Skeletal muscle tissue (tissue), 4 donors: ENCODE data around the gene FSIP1. TPM values are rescaled to one million over a fixed set of nuclear protein-coding genes. Genes with fewer than 3 reads are reported as not detected.

Experiments
- H3K27ac ChIP-seq: one replicate; pipeline ENCODE4 v1.7.0; 2013; ENCODE audit warnings: mild to moderate bottlenecking, low read depth, low read length, inconsistent platforms
- H3K27me3 ChIP-seq, 3 donors: one replicate each; pipeline ENCODE4 v1.7.0; 2013; ENCODE audit warnings: low read length in 3 of 3; ENCODE audit not compliant: control insufficient read depth in 3 of 3, insufficient read depth in 3 of 3
- H3K36me3 ChIP-seq, 3 donors: one replicate each; pipeline ENCODE4 v1.7.0; 2013; ENCODE audit warnings: low read length in 3 of 3; ENCODE audit not compliant: control insufficient read depth in 3 of 3, insufficient read depth in 3 of 3
- H3K4me1 ChIP-seq, 3 donors: one replicate each; pipeline ENCODE4 v1.7.0; 2013; ENCODE audit warnings: low read length in 3 of 3, mild to moderate bottlenecking in 3 of 3; ENCODE audit not compliant: control insufficient read depth in 3 of 3, insufficient read depth in 3 of 3
- H3K4me3 ChIP-seq, 3 donors: one replicate each; pipeline ENCODE4 v1.7.0; 2013; ENCODE audit warnings: low read length in 3 of 3
- H3K9ac ChIP-seq, 3 donors: one replicate each; pipeline ENCODE4 v1.7.0; 2013; ENCODE audit warnings: low read length in 3 of 3, mild to moderate bottlenecking in 3 of 3, moderate library complexity in 2 of 3, low read depth in 1 of 3
- H3K9me3 ChIP-seq, 3 donors: one replicate each; pipeline ENCODE4 v1.7.0; 2013; ENCODE audit warnings: low read length in 3 of 3; ENCODE audit not compliant: control insufficient read depth in 3 of 3
- total RNA-seq: library from RNA; depleted of rRNA; stranded (reverse); fragments of >200 nt; gene quantifications from one replicate; pipeline ENCODE4 v1.2.3, GENCODE V29; 2014
- donor health status: Osteomylitis.

FSIP1 gene
- total RNA-seq, 1 donor from 2014 or later, result 3.7 TPM

DNA sequence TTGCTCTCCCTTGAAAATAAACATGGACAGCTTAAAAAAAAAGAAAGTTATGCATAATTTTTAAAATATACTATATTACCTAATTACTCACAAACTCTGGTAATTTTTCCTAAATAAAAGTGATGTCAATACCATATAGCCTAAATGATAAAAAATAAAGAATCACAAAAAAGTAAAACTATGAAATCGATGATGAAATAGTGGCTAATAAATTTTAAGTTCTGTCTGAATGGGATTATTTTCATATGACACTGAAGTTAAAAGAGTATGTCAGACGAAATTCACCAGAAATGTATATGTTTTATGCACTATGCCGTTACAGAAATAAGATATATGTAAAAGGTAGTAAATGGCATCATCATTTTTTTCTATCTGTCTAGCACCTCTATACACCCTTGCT, 51.4 kb downstream of the FSIP1 start:
- Histone ChIP-seq H3K9ac (no peak overlapping the region), H3K36me3 (no peaks in the 10 kb centered on the region), H3K4me3 (no peak overlapping the region), H3K27ac (no peak overlapping the region), H3K4me1 (no peaks in the 10 kb centered on the region), H3K27me3 (no peaks in the 10 kb centered on the region), H3K9me3 (peaks cover 0 to 3% (median 0%) of the 10 kb centered on the region in 3 donors)

DNA sequence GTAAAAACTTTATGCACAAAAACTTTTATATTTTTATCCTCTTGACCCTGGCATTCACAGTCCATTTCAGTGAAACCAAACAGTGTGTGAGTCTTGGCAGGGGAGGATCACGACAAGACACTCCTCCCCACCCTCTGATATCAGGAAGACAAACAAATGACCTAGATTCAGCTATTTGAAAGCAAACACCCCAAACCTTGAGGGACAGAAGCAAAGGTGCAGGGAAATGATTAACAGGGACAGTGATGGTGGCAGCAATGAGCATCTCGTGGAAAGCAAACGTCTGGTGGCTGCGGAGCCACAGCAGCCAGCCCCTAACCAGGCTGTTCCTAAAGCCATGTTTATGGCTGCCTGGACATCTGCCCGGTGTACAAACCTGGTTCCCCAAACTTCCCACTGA, 52.1 kb downstream of the FSIP1 start:
- Histone ChIP-seq H3K4me3 (no peak overlapping the region), H3K9me3 (peaks cover 0 to 3% (median 0%) of the 10 kb centered on the region in 3 donors), H3K36me3 (no peaks in the 10 kb centered on the region), H3K27ac (no peak overlapping the region), H3K27me3 (no peaks in the 10 kb centered on the region), H3K4me1 (no peaks in the 10 kb centered on the region), H3K9ac (no peak overlapping the region)

DNA sequence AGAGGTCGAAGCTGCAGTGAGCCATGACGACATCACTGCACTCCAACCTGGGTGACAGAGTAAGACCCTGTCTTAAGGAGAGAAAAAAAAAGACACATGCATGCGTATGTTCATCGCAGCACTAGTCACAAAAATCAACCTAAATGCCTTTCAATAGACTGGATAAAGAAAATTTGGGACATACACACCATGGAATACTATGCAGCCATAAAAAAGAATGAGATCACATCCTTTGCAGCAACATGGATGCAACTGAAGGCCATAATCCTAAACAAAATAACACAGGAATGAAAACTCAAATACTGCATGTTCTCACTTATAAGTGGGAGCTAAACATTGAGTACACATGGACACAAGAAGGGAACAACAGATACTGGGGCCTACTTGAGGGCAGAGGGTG, 53.1 kb downstream of the FSIP1 start:
- Histone ChIP-seq H3K4me1 (no peaks in the 10 kb centered on the region), H3K9ac (no peak overlapping the region), H3K27ac (no peak overlapping the region), H3K9me3 (peaks cover 0 to 3% (median 0%) of the 10 kb centered on the region in 3 donors), H3K36me3 (no peaks in the 10 kb centered on the region), H3K4me3 (no peak overlapping the region), H3K27me3 (no peaks in the 10 kb centered on the region)

DNA sequence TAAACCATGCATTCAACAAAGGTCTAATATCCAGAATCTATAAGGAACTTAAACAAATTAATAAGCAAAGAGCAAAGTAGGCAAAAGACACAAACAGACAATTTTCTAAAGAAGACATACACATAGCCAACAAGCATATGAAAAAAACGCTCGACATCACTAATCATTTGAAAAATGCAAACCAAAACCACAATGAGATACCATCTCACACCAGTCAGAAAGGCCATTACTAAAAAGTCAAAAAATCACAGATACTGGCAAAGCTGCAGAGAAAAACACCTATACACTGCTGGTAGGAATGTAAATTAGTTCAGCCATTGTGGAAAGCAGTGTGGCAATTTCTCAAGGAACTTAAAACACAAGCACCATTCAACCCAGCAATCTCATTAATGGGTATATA, 53.8 kb downstream of the FSIP1 start:
- no peak overlapping the region for H3K4me3 ChIP-seq
- H3K4me1 ChIP-seq, result no peaks in the 10 kb centered on the region
- H3K27me3 ChIP-seq, result no peaks in the 10 kb centered on the region
- H3K27ac ChIP-seq, result no peak overlapping the region
- H3K9ac ChIP-seq, result no peak overlapping the region
- H3K9me3 ChIP-seq, result peaks cover 0 to 3% (median 0%) of the 10 kb centered on the region in 3 donors
- H3K36me3 ChIP-seq, result no peaks in the 10 kb centered on the region

DNA sequence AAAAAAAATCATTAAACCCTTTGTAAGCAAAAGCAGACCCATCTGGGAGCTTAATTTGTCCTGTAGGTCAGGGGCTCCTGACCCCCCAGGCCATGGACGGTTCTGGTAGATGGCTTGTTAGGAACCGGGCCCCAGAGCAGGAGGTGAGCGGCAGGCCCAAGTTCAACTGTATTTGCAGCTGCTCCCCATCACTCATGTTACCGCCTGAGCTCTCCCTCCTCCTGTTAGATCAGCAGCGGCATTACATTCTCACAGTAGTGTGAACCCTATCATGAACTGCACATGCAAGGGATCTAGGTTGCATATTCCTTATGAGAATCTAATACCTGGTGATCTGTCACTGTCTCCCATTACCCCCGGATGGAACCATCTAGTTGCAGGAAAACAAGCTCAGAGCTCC, 60.7 kb downstream of the FSIP1 start:
- Histone ChIP-seq H3K36me3 (no peaks in the 10 kb centered on the region), H3K9ac (no peak overlapping the region), H3K4me3 (no peak overlapping the region), H3K9me3 (no peaks in the 10 kb centered on the region), H3K27me3 (no peaks in the 10 kb centered on the region), H3K27ac (no peak overlapping the region), H3K4me1 (no peaks in the 10 kb centered on the region)

DNA sequence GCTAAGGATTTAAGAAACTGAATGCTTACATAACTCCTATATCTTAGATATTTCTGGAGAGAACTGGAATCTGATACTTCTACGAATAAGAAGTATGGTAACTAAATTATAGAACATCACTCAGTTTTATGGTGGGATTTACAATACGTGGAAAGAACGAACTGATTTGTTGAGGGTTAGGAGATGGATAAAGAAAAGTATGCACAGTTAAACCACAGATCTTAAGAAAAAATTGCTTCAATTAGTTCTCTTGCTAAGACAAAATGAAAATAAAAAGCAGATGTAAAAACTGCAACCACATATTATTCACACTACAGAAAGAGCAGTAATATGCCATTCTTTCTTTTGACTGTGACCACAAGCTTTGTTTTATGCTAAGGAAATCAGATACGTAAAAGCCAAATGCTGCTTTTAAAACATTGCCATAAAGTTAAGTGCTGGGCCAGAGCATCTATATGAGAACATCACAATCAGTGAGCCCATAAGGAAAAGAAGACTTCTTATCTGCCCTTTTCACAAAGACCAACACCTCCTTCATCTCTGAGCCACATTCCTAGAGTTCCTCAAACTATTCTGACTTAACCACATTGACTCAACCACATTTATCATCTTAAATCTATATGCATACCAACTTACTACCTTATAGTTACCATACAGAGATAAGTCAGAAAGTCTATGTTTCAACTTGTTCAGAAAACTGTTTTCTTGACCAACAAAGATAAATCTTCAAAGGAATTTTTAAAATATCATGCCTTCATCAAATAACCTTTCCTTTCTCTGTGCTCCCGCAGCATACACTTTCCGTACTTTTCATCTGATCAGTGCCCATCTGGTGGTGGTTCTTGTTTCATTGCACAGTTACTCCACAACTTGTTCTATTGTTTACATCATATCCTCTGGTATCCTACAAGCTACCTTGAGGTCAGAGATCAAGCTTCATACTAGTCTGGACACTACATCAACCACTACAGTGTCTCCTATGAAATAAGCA, 61.7 kb downstream of the FSIP1 start:
- no peak overlapping the region for H3K4me3 ChIP-seq
- no peaks in the 10 kb centered on the region for H3K27me3 ChIP-seq
- H3K9me3 ChIP-seq, result no peaks in the 10 kb centered on the region
- H3K9ac ChIP-seq, result no peak overlapping the region
- H3K4me1 ChIP-seq, result no peaks in the 10 kb centered on the region
- H3K27ac ChIP-seq, result no peak overlapping the region
- H3K36me3 ChIP-seq, result no peaks in the 10 kb centered on the region

GRCh38 chr15:39720081-39720480, 62.6 kb downstream of the FSIP1 start:
- H3K9ac ChIP-seq, result no peak overlapping the region
- no peaks in the 10 kb centered on the region for H3K9me3 ChIP-seq
- H3K36me3 ChIP-seq, result no peaks in the 10 kb centered on the region
- no peak overlapping the region for H3K4me3 ChIP-seq
- H3K27me3 ChIP-seq, result no peaks in the 10 kb centered on the region
- no peak overlapping the region for H3K27ac ChIP-seq
- H3K4me1 ChIP-seq, result no peaks in the 10 kb centered on the region

- no peaks in the 10 kb centered on the region for H3K36me3 ChIP-seq
- H3K27ac ChIP-seq, result no peak overlapping the region
- H3K9me3 ChIP-seq, result no peaks in the 10 kb centered on the region
- no peak overlapping the region for H3K9ac ChIP-seq
- no peaks in the 10 kb centered on the region for H3K4me1 ChIP-seq
- H3K4me3 ChIP-seq, result no peak overlapping the region
- H3K27me3 ChIP-seq, result no peaks in the 10 kb centered on the region
Observed at GRCh38 chr15:39719109-39719508, 63.5 kb downstream of the FSIP1 start.

- Histone ChIP-seq H3K9ac (no peak overlapping the region), H3K27ac (no peak overlapping the region), H3K4me1 (no peaks in the 10 kb centered on the region), H3K9me3 (no peaks in the 10 kb centered on the region), H3K4me3 (no peak overlapping the region), H3K36me3 (no peaks in the 10 kb centered on the region), H3K27me3 (no peaks in the 10 kb centered on the region)
Observed at GRCh38 chr15:39717134-39717533, 65.5 kb downstream of the FSIP1 start.

GRCh38 chr15:39714251-39714650, 68.4 kb downstream of the FSIP1 start:
- no peaks in the 10 kb centered on the region for H3K4me1 ChIP-seq
- H3K27me3 ChIP-seq, result no peaks in the 10 kb centered on the region
- no peaks in the 10 kb centered on the region for H3K36me3 ChIP-seq
- no peak overlapping the region for H3K4me3 ChIP-seq
- H3K27ac ChIP-seq, result no peak overlapping the region
- no peaks in the 10 kb centered on the region for H3K9me3 ChIP-seq
- H3K9ac ChIP-seq, result no peak overlapping the region
